H1 (cell line): ENCODE measurements around the gene LPCAT1. TPM values are rescaled to one million over a fixed set of nuclear protein-coding genes. Genes with fewer than 3 reads are reported as not detected.

ENCODE experiments used
- CTCF ChIA-PET: fragments of 300-600 bp; sonication (Branson Sonifier 250); formaldehyde crosslinking; loops from one replicate; lab custom pipeline; 2021; ENCODE audit not compliant: partially characterized antibody; lab: Charles Lee
- POLR2A ChIA-PET: fragments of 300-600 bp; sonication (Branson Sonifier 250); formaldehyde crosslinking; loops from one replicate; lab custom pipeline; 2021; ENCODE audit warnings: inconsistent platforms; ENCODE audit not compliant: partially characterized antibody; lab: Charles Lee
- DNase-seq, 2 experiments: peaks; one replicate each; pipeline versions ENCODE4 v3.0.0 to v3.0.0-alpha.2; 2010 to 2022; ENCODE audit warnings: low spot score in 2 of 2, low read depth in 1 of 2, mixed read lengths in 1 of 2
- FAIRE-seq: peaks from 2 replicates; lab custom pipeline; 2011; peaks lifted over from hg19 to GRCh38; lab: Jason Lieb, UNC
- H2AFZ ChIP-seq: 2 replicates; pipeline ENCODE4 v1.8.1; 2012; ENCODE audit warnings: low read length, inconsistent platforms
- H2AK5ac ChIP-seq: 2 replicates; pipeline ENCODE4 v1.6.1; 2013; ENCODE audit warnings: low read depth, low read length
- H2BK120ac ChIP-seq: replicated peaks from 2 replicates; pipeline ENCODE3; 2013; ENCODE audit warnings: low read depth, low read length, inconsistent platforms
- H2BK12ac ChIP-seq: 2 replicates; pipeline ENCODE4 v1.6.1; 2013; ENCODE audit warnings: low read depth, low read length
- H2BK15ac ChIP-seq: 2 replicates; pipeline ENCODE4 v1.6.1; 2013; ENCODE audit warnings: low read length
- H2BK20ac ChIP-seq: 2 replicates; pipeline ENCODE4 v1.6.1; 2013; ENCODE audit warnings: low read length
- H2BK5ac ChIP-seq: 2 replicates; pipeline ENCODE4 v1.6.1; 2013; ENCODE audit warnings: low read depth, low read length
- H3K14ac ChIP-seq: 2 replicates; pipeline ENCODE4 v1.6.1; 2013; ENCODE audit warnings: inconsistent platforms; ENCODE audit not compliant: insufficient read length
- H3K18ac ChIP-seq: 2 replicates; pipeline ENCODE4 v1.6.1; 2013; ENCODE audit warnings: low read length; ENCODE audit errors: extremely low read depth
- H3K23ac ChIP-seq: 2 replicates; pipeline ENCODE4 v1.6.1; 2013; ENCODE audit warnings: inconsistent platforms; ENCODE audit not compliant: insufficient read length
- H3K23me2 ChIP-seq: 2 replicates; pipeline ENCODE4 v1.6.1; 2013; ENCODE audit warnings: low read depth, low read length
- H3K27ac ChIP-seq: 2 replicates; pipeline ENCODE4 v1.6.1; 2011; ENCODE audit warnings: low read depth, low read length, inconsistent platforms
- H3K27me3 ChIP-seq, 4 experiments: replicated peaks in 1 of 4; 1 replicate in 1 of 4; 2 replicates in 3 of 4; pipeline versions ENCODE4 v1.6.1 to v1.8.1; 2011 to 2013; ENCODE audit warnings: low read length in 3 of 4, mild to moderate bottlenecking in 3 of 4, inconsistent platforms in 2 of 4, mixed read lengths in 2 of 4, moderate library complexity in 1 of 4; ENCODE audit not compliant: control insufficient read depth in 3 of 4, insufficient read depth in 3 of 4; ENCODE audit errors: extremely low read depth in 1 of 4
- H3K36me3 ChIP-seq, 4 experiments: 2 replicates each; pipeline versions ENCODE4 v1.6.1 to v1.8.1; 2011 to 2013; ENCODE audit warnings: mild to moderate bottlenecking in 4 of 4, low read length in 3 of 4, moderate library complexity in 2 of 4, control low read depth in 1 of 4, inconsistent platforms in 1 of 4; ENCODE audit not compliant: insufficient read depth in 4 of 4, control insufficient read depth in 2 of 4
- H3K4ac ChIP-seq: replicated peaks from 2 replicates; pipeline ENCODE3; 2013; ENCODE audit warnings: low read length, low read depth, mixed read lengths, inconsistent platforms; ENCODE audit not compliant: insufficient read length
- H3K4me1 ChIP-seq, 4 experiments: replicated peaks in 1 of 4; 1 replicate in 1 of 4; 2 replicates in 3 of 4; pipeline versions ENCODE4 v1.6.1 to v1.8.1; 2011 to 2013; ENCODE audit warnings: low read length in 3 of 4, inconsistent platforms in 2 of 4, mixed read lengths in 1 of 4; ENCODE audit not compliant: insufficient read depth in 4 of 4, control insufficient read depth in 3 of 4
- H3K4me2 ChIP-seq, 2 experiments: 2 replicates each; pipeline versions ENCODE4 v1.6.1 to v1.8.1; 2011 to 2013; ENCODE audit warnings: low read depth in 2 of 2, low read length in 2 of 2, control low read depth in 1 of 2, inconsistent platforms in 1 of 2, mild to moderate bottlenecking in 1 of 2; ENCODE audit not compliant: insufficient read depth in 1 of 2
- H3K4me3 ChIP-seq, 4 experiments: fragments of 200-600, 300-600 bp in 1 of 4; sonication (generic), shearing (Covaris generic), sonication (Bioruptor Twin) in 1 of 4; 2 replicates each; pipeline versions ENCODE4 v1.5.1 to v1.8.1; 2011 to 2016; ENCODE audit warnings: low read length in 4 of 4, low read depth in 3 of 4, control low read depth in 2 of 4, inconsistent platforms in 2 of 4, mild to moderate bottlenecking in 2 of 4, mixed read lengths in 1 of 4, moderate library complexity in 1 of 4; ENCODE audit not compliant: insufficient read depth in 2 of 4; ENCODE audit errors: extremely low read depth in 1 of 4
- H3K56ac ChIP-seq: replicated peaks from 2 replicates; pipeline ENCODE3; 2013; ENCODE audit warnings: low read depth, mild to moderate bottlenecking, mixed read lengths, low read length, inconsistent platforms; ENCODE audit not compliant: insufficient read length
- H3K79me1 ChIP-seq: 2 replicates; pipeline ENCODE4 v1.6.1; 2013; ENCODE audit warnings: low read depth, low read length, control low read depth
- H3K79me2 ChIP-seq, 2 experiments: 2 replicates each; pipeline versions ENCODE4 v1.6.1 to v1.8.1; 2012 to 2013; ENCODE audit warnings: low read length in 2 of 2, mild to moderate bottlenecking in 2 of 2, inconsistent platforms in 1 of 2; ENCODE audit not compliant: insufficient read depth in 2 of 2, control insufficient read depth in 1 of 2
- H3K9ac ChIP-seq, 4 experiments: replicated peaks in 1 of 4; 1 replicate in 1 of 4; 2 replicates in 3 of 4; pipeline versions ENCODE4 v1.6.1 to v1.8.1; 2011 to 2013; ENCODE audit warnings: low read depth in 3 of 4, low read length in 3 of 4, control low read depth in 2 of 4, mild to moderate bottlenecking in 2 of 4, moderate library complexity in 2 of 4, inconsistent platforms in 1 of 4; ENCODE audit errors: extremely low read depth in 1 of 4
- H3K9me3 ChIP-seq, 2 experiments: 2 replicates each; pipeline versions ENCODE4 v1.6.1 to v1.8.1; 2012 to 2013; ENCODE audit warnings: mild to moderate bottlenecking in 2 of 2, moderate library complexity in 2 of 2, control low read depth in 1 of 2, inconsistent platforms in 1 of 2, low read depth in 1 of 2, low read length in 1 of 2, mixed read lengths in 1 of 2; ENCODE audit not compliant: insufficient read depth in 2 of 2
- H4K20me1 ChIP-seq, 2 experiments: replicated peaks in 1 of 2; 2 replicates each; pipeline versions ENCODE3 to v1.8.1; 2011 to 2013; ENCODE audit warnings: inconsistent platforms in 2 of 2, low read length in 2 of 2, mild to moderate bottlenecking in 1 of 2; ENCODE audit not compliant: insufficient read depth in 2 of 2, control insufficient read depth in 1 of 2
- H4K5ac ChIP-seq: 2 replicates; pipeline ENCODE4 v1.6.1; 2013; ENCODE audit warnings: low read length, low read depth, mixed read lengths, inconsistent platforms; ENCODE audit not compliant: insufficient read length
- H4K8ac ChIP-seq: 2 replicates; pipeline ENCODE4 v1.8.0; 2013; ENCODE audit warnings: mild to moderate bottlenecking, moderate library complexity, low read length, inconsistent platforms; ENCODE audit not compliant: insufficient read depth; ENCODE audit errors: extremely low read depth
- H4K91ac ChIP-seq: replicated peaks from 2 replicates; pipeline ENCODE3; 2013; ENCODE audit warnings: low read length, mixed read lengths, inconsistent platforms; ENCODE audit not compliant: insufficient read length
- BRCA1 ChIP-seq: IDR thresholded peaks from 2 replicates; pipeline ENCODE4 v1.6.1; 2012; ENCODE audit warnings: low read depth, low read length, improper control_type of control experiment
- CHD2 ChIP-seq: IDR thresholded peaks from 2 replicates; pipeline ENCODE4 v1.6.1; 2012; ENCODE audit warnings: low read length, improper control_type of control experiment
- CTBP2 ChIP-seq: IDR thresholded peaks from 2 replicates; pipeline ENCODE4 v1.7.0; 2011; ENCODE audit warnings: borderline replicate concordance, mild to moderate bottlenecking, moderate library complexity, mixed read lengths, low read length; ENCODE audit not compliant: insufficient read depth, insufficient read length
- EP300 ChIP-seq, 2 experiments: IDR thresholded peaks; 1 replicate in 1 of 2; 2 replicates in 1 of 2; pipeline ENCODE4 v1.6.1; 2011 to 2012; ENCODE audit warnings: low read depth in 2 of 2, low read length in 2 of 2, mild to moderate bottlenecking in 2 of 2, borderline replicate concordance in 1 of 2, inconsistent platforms in 1 of 2, moderate library complexity in 1 of 2
- HDAC2 ChIP-seq, 2 experiments: fragments of 300-600 bp in 1 of 2; sonication (generic) in 1 of 2; IDR thresholded peaks; 2 replicates each; pipeline ENCODE4 v1.6.1; 2011 to 2012; ENCODE audit warnings: low read depth in 2 of 2, low read length in 2 of 2, mild to moderate bottlenecking in 2 of 2, moderate library complexity in 2 of 2, borderline replicate concordance in 1 of 2, inconsistent platforms in 1 of 2
- RBBP5 ChIP-seq: IDR thresholded peaks from 2 replicates; pipeline ENCODE4 v1.7.1; 2012; ENCODE audit warnings: low read depth, mild to moderate bottlenecking, inconsistent platforms, low read length, moderate library complexity, borderline replicate concordance
- SAP30 ChIP-seq: fragments of 300-600 bp; sonication (generic); IDR thresholded peaks from 2 replicates; pipeline ENCODE4 v1.7.1; 2012; ENCODE audit warnings: low read length, moderate library complexity, mild to moderate bottlenecking, inconsistent platforms; ENCODE audit not compliant: insufficient read depth, insufficient replicate concordance
- TCF12 ChIP-seq: IDR thresholded peaks from 2 replicates; pipeline ENCODE4 v1.6.1; 2011; ENCODE audit warnings: low read depth, mild to moderate bottlenecking, low read length
- WGBS, 2 experiments: shearing (Covaris generic) in 1 of 2; methylation state at CpG; one replicate each; pipeline versions ENCODE4 v1.1.6 to v1.1.7; 2013 to 2015; ENCODE audit warnings: low lambda C conversion rate in 2 of 2, mixed read lengths in 2 of 2, inconsistent platforms in 1 of 2, low coverage in 1 of 2, missing lambda C conversion rate in 1 of 2; ENCODE audit not compliant: insufficient replicate concordance in 2 of 2, insufficient coverage in 1 of 2, insufficient read length in 1 of 2; ENCODE audit errors: extremely low coverage in 1 of 2, missing lambda C conversion rate in 1 of 2; 5-methylcytosine and 5-hydroxymethylcytosine counted together
- polyA plus RNA-seq, 7 experiments: library from polyadenylated mRNA; depleted of rRNA in 3 of 7; stranded (reverse) in 5 of 7; unstranded in 2 of 7; fragments of >200 nt in 5 of 7; fragments of 200-250 nt in 2 of 7; gene quantifications; 1 replicate in 5 of 7; 2 replicates in 1 of 7; 4 replicates in 1 of 7; pipeline versions ENCODE4 v1.2.1 to v1.2.3, GENCODE V29; 2011 to 2013; ENCODE audit warnings: missing spikeins in 2 of 7, mixed read lengths in 2 of 7
- total RNA-seq: library from RNA; stranded (reverse); fragmentation: NEBNext Ultra II Directional; extraction: Animal tissue kit (Norgen Biotek cat#: 25700); gene quantifications from 2 replicates; pipeline ENCODE4 v1.2.1, GENCODE V29; 2021
- TF ChIP-seq, protein P1 (sequence below): IDR thresholded peaks from 2 replicates; pipeline ENCODE4 v1.6.1; 2012; ENCODE audit warnings: inconsistent platforms

Gene LPCAT1
- total and polyA plus RNA-seq, 2 of the 8 experiments (the other 6 are each of a cell fraction or from before 2014, with no cell fraction given): 107 to 260 TPM

DNA sequence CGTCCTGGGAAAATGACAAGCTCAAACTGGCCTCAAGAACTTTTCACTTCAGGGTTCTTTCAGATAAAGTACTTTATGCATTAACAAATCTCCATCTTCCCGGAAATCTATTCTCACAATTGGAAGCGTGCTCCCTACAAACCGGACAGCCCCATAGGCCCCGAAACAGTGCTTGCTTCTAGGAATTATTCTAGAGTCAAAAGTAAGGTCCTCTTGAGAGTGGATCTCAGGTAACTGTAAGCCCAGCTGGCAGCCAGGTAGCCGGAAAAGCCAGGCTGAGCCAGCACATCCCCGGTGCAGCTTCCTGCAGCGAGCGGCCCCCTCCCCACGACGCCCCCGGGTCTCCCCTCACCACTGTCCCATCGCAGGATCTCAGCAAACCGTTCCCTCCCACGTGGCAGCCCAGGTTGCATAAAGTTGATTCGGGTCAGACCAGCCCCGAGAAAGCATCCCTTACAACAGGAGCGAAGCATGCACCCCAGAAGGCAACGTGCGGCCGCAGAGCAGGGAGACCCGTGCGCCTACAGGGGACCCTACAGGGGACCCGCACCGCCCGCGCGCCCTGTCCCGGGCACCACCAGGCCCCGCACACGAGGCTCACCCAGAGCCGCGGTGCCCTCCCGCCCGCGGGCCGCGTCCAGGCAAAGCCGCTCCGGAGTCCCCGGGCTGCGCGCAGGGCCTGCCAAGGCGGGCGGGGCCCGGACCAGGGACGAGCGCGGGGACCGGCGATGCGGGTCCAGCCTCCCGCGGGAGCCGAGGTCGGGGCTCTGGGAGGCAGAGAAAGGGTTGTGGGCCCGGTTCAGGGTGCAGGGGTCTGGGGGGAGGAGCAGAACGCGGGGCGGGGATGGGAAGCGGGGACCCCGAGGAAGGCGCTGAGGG lies 920 bp downstream of the LPCAT1 start:
- peaks cover 2 to 32% (median 4%) of the 10 kb centered on the region in 4 experiments; a peak in 5 of 8 replicates for H3K36me3 ChIP-seq
- WGBS, 2 experiments: 2% methylated on average over 29 of the region's 63 CpGs; no CpG with 5 or more reads in 1 of the 2 experiments
- H3K4me2 ChIP-seq: peak overlapping the region; percentile 85 to 92
- H2BK15ac ChIP-seq: no peak overlapping the region
- H3K4me3 ChIP-seq: peak overlapping the region; percentile 64 to 97 (median 75)
- H2BK120ac ChIP-seq: no peak overlapping the region
- peak overlapping the region; percentile 54 to 92 (median 62) for H3K9ac ChIP-seq
- FAIRE-seq: no peak
- no peak overlapping the region for H3K4ac ChIP-seq
- H3K23ac ChIP-seq: no peak overlapping the region
- H3K79me1 ChIP-seq: peaks cover 15% of the 10 kb centered on the region
- DNase-seq: peak in 1 of 2 experiments; percentile 53
- H4K20me1 ChIP-seq: peaks cover 24 to 26% of the 10 kb centered on the region in 2 experiments
- ChIA-PET POLR2A (interaction anchor here (0.9 to 6.0 kb wide), 8 partner anchors 9 to 278 kb away, joined by 3 to 54 read pairs (median 4); partner anchors contain the start of gene NDUFS6), CTCF (interaction anchor here (1.1 to 2.8 kb wide), 5 partner anchors 11 to 117 kb away, joined by 3 to 15 read pairs (median 8); no protein-coding TSS in a partner anchor)
- H4K8ac ChIP-seq: no peak overlapping the region; the same call in 1 of the 2 replicates
- peaks cover 0 to 31% (median 23%) of the 10 kb centered on the region in 4 experiments; a peak in 6 of 7 replicates for H3K4me1 ChIP-seq
- no peak overlapping the region for H2AFZ ChIP-seq
- peak overlapping the region; percentile 33 for H3K56ac ChIP-seq
- no peaks in the 10 kb centered on the region for H3K9me3 ChIP-seq
- H3K14ac ChIP-seq: no peak overlapping the region
- H3K27me3 ChIP-seq: no peaks in the 10 kb centered on the region; a peak in 1 of 7 replicates
- H2BK12ac ChIP-seq: no peak overlapping the region
- H2BK20ac ChIP-seq: no peak overlapping the region
- peaks cover 13% of the 10 kb centered on the region; the same call in 1 of the 2 replicates for H3K23me2 ChIP-seq
- peak overlapping the region; percentile 12; the same call in 1 of the 2 replicates for H2BK5ac ChIP-seq
- H3K18ac ChIP-seq: peak overlapping the region; percentile 48
- H3K79me2 ChIP-seq: peaks cover 36 to 55% of the 10 kb centered on the region in 2 experiments
- H3K27ac ChIP-seq: peak overlapping the region; percentile 22
- peak overlapping the region; percentile 29 for H4K91ac ChIP-seq
- no peak overlapping the region for H2AK5ac ChIP-seq
- no peak overlapping the region for H4K5ac ChIP-seq
- TF ChIP-seq CTBP2: no peak
- no peak for TF ChIP-seq EP300 (IDR thresholded peaks at IDR 0.05; ENCODE audit: borderline replicate concordance in 1 of 2, low read depth in 2 of 2, low read length in 2 of 2)
- TF ChIP-seq HDAC2 (IDR thresholded peaks at IDR 0.05; ENCODE audit: borderline replicate concordance in 1 of 2, low read depth in 2 of 2, low read length in 2 of 2): no peak
- no peak for TF ChIP-seq TCF12
- TF ChIP-seq, protein P1, sequence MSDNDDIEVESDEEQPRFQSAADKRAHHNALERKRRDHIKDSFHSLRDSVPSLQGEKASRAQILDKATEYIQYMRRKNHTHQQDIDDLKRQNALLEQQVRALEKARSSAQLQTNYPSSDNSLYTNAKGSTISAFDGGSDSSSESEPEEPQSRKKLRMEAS: no peak; the same call in 1 of the 2 replicates
- no peak for TF ChIP-seq SAP30
- no peak for TF ChIP-seq BRCA1
- TF ChIP-seq RBBP5: no peak; the same call in 1 of the 2 replicates
- TF ChIP-seq CHD2: no peak
